ENCODE measurements around the gene TRPC6. TPM values are rescaled to one million over a fixed set of nuclear protein-coding genes. Genes with fewer than 3 reads are reported as not detected.
"Not testable (repeated sequence)": the region's sequence is repeated elsewhere in the genome, so short reads cannot be mapped to it uniquely, and the experiment has no call there.

TRPC6 gene
- total and polyA plus RNA-seq, 4 experiments from 2014 or later = not detected

- Mint-ChIP-seq H3K9me3 (peaks cover 0 to 12% (median 5%) of the 10 kb centered on the region in 8 donors), H3K4me1 (no peaks in the 10 kb centered on the region), H3K27ac (no peak overlapping the region), H3K36me3 (no peaks in the 10 kb centered on the region), H3K27me3 (no peaks in the 10 kb centered on the region), H3K4me3 (no peak overlapping the region)
- H3K4me3 ChIP-seq (ENCODE audit: low read length in 2 of 2) = no peak overlapping the region
- ChIA-PET CTCF (ENCODE audit: partially characterized antibody) (no interaction called here), POLR2A (ENCODE audit: partially characterized antibody) (no interaction called here)
- no peak overlapping the region for H3K27ac ChIP-seq (ENCODE audit: low read depth, low read length)
- no peak for DNase-seq
- H3K4me1 ChIP-seq (ENCODE audit: insufficient read depth, low read length) = no peaks in the 10 kb centered on the region
- intact Hi-C loops (cut with micrococcal nuclease) = no loop called here
- H3K9me3 ChIP-seq (ENCODE audit: control insufficient read depth in 1 of 2, low read length in 2 of 2) = no peaks in the 10 kb centered on the region
- H3K36me3 ChIP-seq (ENCODE audit: insufficient read depth, low read length) = no peaks in the 10 kb centered on the region
- H3K27me3 ChIP-seq (ENCODE audit: insufficient read depth, low read length) = no peaks in the 10 kb centered on the region
These were observed 141.6 kb downstream of the TRPC6 start for GRCh38 chr11:101442171-101442570.

GRCh38 chr11:101441747-101442146 lies 142.1 kb downstream of the TRPC6 start:
- intact Hi-C loops (cut with micrococcal nuclease) = no loop called here

GRCh38 chr11:101439488-101439887 lies 144.3 kb downstream of the TRPC6 start:
- CTCF ChIA-PET (ENCODE audit: partially characterized antibody) = no interaction called here
- no peaks in the 10 kb centered on the region for H3K27me3 ChIP-seq (ENCODE audit: insufficient read depth, low read length)
- no peak overlapping the region for H3K27ac ChIP-seq (ENCODE audit: low read depth, low read length)
- Mint-ChIP-seq H3K27me3 (no peaks in the 10 kb centered on the region), H3K27ac (no peak overlapping the region), H3K4me1 (no peaks in the 10 kb centered on the region), H3K36me3 (no peaks in the 10 kb centered on the region), H3K4me3 (no peak overlapping the region), H3K9me3 (peaks cover 0 to 21% (median 10%) of the 10 kb centered on the region in 8 donors)
- intact Hi-C loops (cut with micrococcal nuclease) = no loop called here
- POLR2A ChIA-PET (ENCODE audit: partially characterized antibody) = no interaction called here
- no peaks in the 10 kb centered on the region for H3K36me3 ChIP-seq (ENCODE audit: insufficient read depth, low read length)
- H3K4me3 ChIP-seq (ENCODE audit: low read length in 2 of 2) = no peak overlapping the region
- H3K4me1 ChIP-seq (ENCODE audit: insufficient read depth, low read length) = no peaks in the 10 kb centered on the region
- DNase-seq = no peak
- H3K9me3 ChIP-seq (ENCODE audit: control insufficient read depth in 1 of 2, low read length in 2 of 2) = no peaks in the 10 kb centered on the region

More at GRCh38 chr11:101441747-101442146, 142.1 kb downstream of the TRPC6 start:
- H3K4me3 Mint-ChIP-seq = no peak overlapping the region
- H3K27ac ChIP-seq (ENCODE audit: low read depth, low read length) = no peak overlapping the region
- POLR2A ChIA-PET (ENCODE audit: partially characterized antibody) = no interaction called here
- no peak overlapping the region for H3K4me3 ChIP-seq (ENCODE audit: low read length in 2 of 2)
- H3K27ac Mint-ChIP-seq = no peak overlapping the region
- H3K9me3 Mint-ChIP-seq = peaks cover 0 to 12% (median 6%) of the 10 kb centered on the region in 8 donors
- H3K27me3 ChIP-seq (ENCODE audit: insufficient read depth, low read length) = no peaks in the 10 kb centered on the region
- CTCF ChIA-PET (ENCODE audit: partially characterized antibody) = no interaction called here
- no peaks in the 10 kb centered on the region for H3K27me3 Mint-ChIP-seq
- H3K4me1 Mint-ChIP-seq = no peaks in the 10 kb centered on the region
- no peaks in the 10 kb centered on the region for H3K9me3 ChIP-seq (ENCODE audit: control insufficient read depth in 1 of 2, low read length in 2 of 2)
- no peaks in the 10 kb centered on the region for H3K4me1 ChIP-seq (ENCODE audit: insufficient read depth, low read length)
- no peaks in the 10 kb centered on the region for H3K36me3 Mint-ChIP-seq
- DNase-seq = no peak
- H3K36me3 ChIP-seq (ENCODE audit: insufficient read depth, low read length) = no peaks in the 10 kb centered on the region

- intact Hi-C loops (cut with micrococcal nuclease); H3K27ac ChIP-seq (ENCODE audit: low read depth, low read length); H3K36me3 ChIP-seq (ENCODE audit: insufficient read depth, low read length); H3K36me3 Mint-ChIP-seq; DNase-seq; H3K4me1 ChIP-seq (ENCODE audit: insufficient read depth, low read length); H3K9me3 ChIP-seq (ENCODE audit: control insufficient read depth in 1 of 2, low read length in 2 of 2); H3K27me3 ChIP-seq (ENCODE audit: insufficient read depth, low read length); H3K27ac Mint-ChIP-seq; CTCF ChIA-PET (ENCODE audit: partially characterized antibody); H3K4me1 Mint-ChIP-seq; POLR2A ChIA-PET (ENCODE audit: partially characterized antibody); H3K27me3 Mint-ChIP-seq; H3K4me3 ChIP-seq (ENCODE audit: low read length in 2 of 2); H3K4me3 Mint-ChIP-seq: not testable (repeated sequence)
- peaks cover 2 to 21% (median 11%) of the 10 kb centered on the region in 8 donors for H3K9me3 Mint-ChIP-seq
These were observed 145.1 kb downstream of the TRPC6 start for GRCh38 chr11:101438708-101439107.

- Mint-ChIP-seq H3K27me3 (no peaks in the 10 kb centered on the region), H3K4me3 (no peak overlapping the region), H3K36me3 (no peaks in the 10 kb centered on the region), H3K4me1 (no peaks in the 10 kb centered on the region), H3K27ac (no peak overlapping the region), H3K9me3 (peaks cover 4 to 21% (median 11%) of the 10 kb centered on the region in 8 donors)
- H3K27me3 ChIP-seq (ENCODE audit: insufficient read depth, low read length) = no peaks in the 10 kb centered on the region
- ChIA-PET POLR2A (ENCODE audit: partially characterized antibody) (no interaction called here), CTCF (ENCODE audit: partially characterized antibody) (no interaction called here)
- no peak overlapping the region for H3K27ac ChIP-seq (ENCODE audit: low read depth, low read length)
- intact Hi-C loops (cut with micrococcal nuclease) = no loop called here
- DNase-seq = no peak
- no peaks in the 10 kb centered on the region for H3K9me3 ChIP-seq (ENCODE audit: control insufficient read depth in 1 of 2, low read length in 2 of 2)
- no peaks in the 10 kb centered on the region for H3K36me3 ChIP-seq (ENCODE audit: insufficient read depth, low read length)
- no peaks in the 10 kb centered on the region for H3K4me1 ChIP-seq (ENCODE audit: insufficient read depth, low read length)
- no peak overlapping the region for H3K4me3 ChIP-seq (ENCODE audit: low read length in 2 of 2)
These were observed 145.7 kb downstream of the TRPC6 start for GRCh38 chr11:101438126-101438525.

GRCh38 chr11:101436511-101437142 lies 147.2 kb downstream of the TRPC6 start:
- ChIA-PET CTCF (ENCODE audit: partially characterized antibody) (no interaction called here), POLR2A (ENCODE audit: partially characterized antibody) (no interaction called here)
- H3K9me3 Mint-ChIP-seq = peaks cover 7 to 31% (median 16%) of the 10 kb centered on the region in 8 donors
- no peak overlapping the region for H3K27ac ChIP-seq (ENCODE audit: low read depth, low read length)
- H3K4me3 Mint-ChIP-seq = no peak overlapping the region
- H3K27me3 ChIP-seq (ENCODE audit: insufficient read depth, low read length) = no peaks in the 10 kb centered on the region
- H3K36me3 Mint-ChIP-seq = no peaks in the 10 kb centered on the region
- H3K9me3 ChIP-seq (ENCODE audit: control insufficient read depth in 1 of 2, low read length in 2 of 2) = no peaks in the 10 kb centered on the region
- intact Hi-C loops (cut with micrococcal nuclease) = no loop called here
- H3K27ac Mint-ChIP-seq = no peak overlapping the region
- no peaks in the 10 kb centered on the region for H3K4me1 ChIP-seq (ENCODE audit: insufficient read depth, low read length)
- no peak for DNase-seq
- peaks cover 0 to 3% of the 10 kb centered on the region in 2 donors for H3K27me3 Mint-ChIP-seq
- no peaks in the 10 kb centered on the region for H3K4me1 Mint-ChIP-seq
- no peaks in the 10 kb centered on the region for H3K36me3 ChIP-seq (ENCODE audit: insufficient read depth, low read length)
- H3K4me3 ChIP-seq (ENCODE audit: low read length in 2 of 2) = no peak overlapping the region

GRCh38 chr11:101435408-101435973 lies 148.3 kb downstream of the TRPC6 start:
- Histone ChIP-seq H3K27me3 (ENCODE audit: insufficient read depth, low read length) (no peaks in the 10 kb centered on the region), H3K9me3 (ENCODE audit: control insufficient read depth in 1 of 2, low read length in 2 of 2) (no peaks in the 10 kb centered on the region), H3K36me3 (ENCODE audit: insufficient read depth, low read length) (no peaks in the 10 kb centered on the region), H3K27ac (ENCODE audit: low read depth, low read length) (no peak overlapping the region), H3K4me3 (ENCODE audit: low read length in 2 of 2) (no peak overlapping the region), H3K4me1 (ENCODE audit: insufficient read depth, low read length) (no peaks in the 10 kb centered on the region)
- no peaks in the 10 kb centered on the region for H3K36me3 Mint-ChIP-seq
- intact Hi-C loops (cut with micrococcal nuclease) = no loop called here
- H3K27me3 Mint-ChIP-seq = peaks cover 0 to 3% of the 10 kb centered on the region in 2 donors
- H3K4me3 Mint-ChIP-seq = no peak overlapping the region
- H3K4me1 Mint-ChIP-seq = no peaks in the 10 kb centered on the region
- ChIA-PET POLR2A (ENCODE audit: partially characterized antibody) (no interaction called here), CTCF (ENCODE audit: partially characterized antibody) (no interaction called here)
- H3K9me3 Mint-ChIP-seq = peaks cover 7 to 37% (median 21%) of the 10 kb centered on the region in 8 donors
- H3K27ac Mint-ChIP-seq = no peak overlapping the region
- DNase-seq = no peak

All from CD4-positive, alpha-beta memory T cell (primary cell).